GM23338 (cell line): ENCODE measurements around the gene CXCR3. TPM values are rescaled to one million over a fixed set of nuclear protein-coding genes. Genes with fewer than 3 reads are reported as not detected.

Experiments
- ATAC-seq: fragments of 200-7000 bp; cut with Tn5 transposase; 3 replicates; pipeline ENCODE4 v1.9.1; 2020
- DNase-seq: peaks from one replicate; pipeline ENCODE4 v3.0.0-alpha.2; 2015; ENCODE audit warnings: low spot score
- H2AFZ ChIP-seq: fragments of 200-600 bp; sonication (generic); 2 replicates; pipeline ENCODE4 v1.8.0; 2016; ENCODE audit warnings: antibody characterized with exemption, mild to moderate bottlenecking, moderate library complexity
- H3F3A ChIP-seq: fragments of 200-600 bp; sonication (generic); replicated peaks from 2 replicates; pipeline ENCODE4 v1.8.0; 2017; ENCODE audit warnings: antibody characterized with exemption, mixed run types, low read depth
- H3K27ac ChIP-seq: fragments of 200-600 bp; sonication (generic); 2 replicates; pipeline ENCODE4 v1.6.1; 2016; ENCODE audit warnings: low read depth
- H3K27me3 ChIP-seq: fragments of 200-600 bp; sonication (generic); 2 replicates; pipeline ENCODE4 v1.8.0; 2016; ENCODE audit warnings: mild to moderate bottlenecking, mixed run types, moderate library complexity; ENCODE audit not compliant: insufficient read depth
- H3K36me3 ChIP-seq: fragments of 200-600 bp; sonication (generic); 2 replicates; pipeline ENCODE4 v1.8.0; 2016; ENCODE audit warnings: mild to moderate bottlenecking; ENCODE audit not compliant: insufficient read depth
- H3K4me1 ChIP-seq: fragments of 200-600 bp; sonication (generic); 2 replicates; pipeline ENCODE4 v1.8.0; 2016; ENCODE audit warnings: mild to moderate bottlenecking, moderate library complexity; ENCODE audit not compliant: insufficient read depth
- H3K4me2 ChIP-seq: fragments of 200-600 bp; sonication (generic); 2 replicates; pipeline ENCODE4 v1.7.1; 2017; ENCODE audit warnings: mixed run types
- H3K4me3 ChIP-seq: fragments of 200-600 bp; sonication (generic); 2 replicates; pipeline ENCODE4 v1.6.1; 2016; ENCODE audit warnings: mixed run types
- H3K79me2 ChIP-seq: fragments of 200-600 bp; sonication (generic); replicated peaks from 2 replicates; pipeline ENCODE4 v1.8.0; 2017; ENCODE audit warnings: mild to moderate bottlenecking; ENCODE audit not compliant: insufficient read depth
- H3K9me2 ChIP-seq: fragments of 200-600 bp; sonication (generic); 2 replicates; pipeline ENCODE4 v1.8.0; 2017; ENCODE audit not compliant: insufficient read depth
- H4K20me1 ChIP-seq: fragments of 200-600 bp; sonication (generic); replicated peaks from 2 replicates; pipeline ENCODE4 v1.8.0; 2017; ENCODE audit warnings: mild to moderate bottlenecking; ENCODE audit not compliant: insufficient read depth
- H3K27ac Mint-ChIP-seq: 2 replicates; pipeline ENCODE4 v1.8.0; 2020; ENCODE audit warnings: inconsistent platforms, mild to moderate bottlenecking, moderate library complexity, mixed read lengths
- H3K27me3 Mint-ChIP-seq: 3 replicates; pipeline ENCODE4 v1.8.0; 2022; ENCODE audit warnings: low read depth, mild to moderate bottlenecking, moderate library complexity, mixed read lengths, inconsistent platforms; ENCODE audit not compliant: insufficient read depth, poor library complexity
- H3K36me3 Mint-ChIP-seq: 3 replicates; pipeline ENCODE4 v1.8.0; 2021; ENCODE audit warnings: low read depth, mild to moderate bottlenecking, inconsistent platforms, moderate library complexity, mixed read lengths
- H3K4me1 Mint-ChIP-seq: 3 replicates; pipeline ENCODE4 v1.8.0; 2020; ENCODE audit warnings: mild to moderate bottlenecking, inconsistent platforms, mixed read lengths
- H3K4me3 Mint-ChIP-seq: 3 replicates; pipeline ENCODE4 v1.8.0; 2021; ENCODE audit warnings: moderate library complexity, mild to moderate bottlenecking, inconsistent platforms, mixed read lengths
- H3K9me3 Mint-ChIP-seq: 3 replicates; pipeline ENCODE4 v1.8.0; 2020; ENCODE audit warnings: moderate library complexity, mild to moderate bottlenecking, inconsistent platforms, mixed read lengths
- CREB1 ChIP-seq: fragments of 250-450 bp; sonication (Bioruptor Pico); IDR thresholded peaks from 2 replicates; pipeline ENCODE4 v1.5.0; 2020; ENCODE audit warnings: low read depth, mild to moderate bottlenecking, moderate library complexity
- EZH2 ChIP-seq: fragments of 200-600 bp; sonication (generic); IDR thresholded peaks from one replicate; pipeline ENCODE4 v1.8.0; 2017; ENCODE audit warnings: antibody characterized with exemption, mild to moderate bottlenecking, low read depth; ENCODE audit not compliant: unreplicated experiment
- EZH2phosphoT487 ChIP-seq: fragments of 200-600 bp; sonication (generic); IDR thresholded peaks from one replicate; pipeline ENCODE4 v1.8.1; 2018; ENCODE audit warnings: antibody characterized with exemption; ENCODE audit not compliant: unreplicated experiment
- JUNB ChIP-seq: IDR thresholded peaks from one replicate; pipeline ENCODE4 v1.6.1; 2016; ENCODE audit warnings: antibody characterized with exemption; ENCODE audit not compliant: unreplicated experiment
- NANOG ChIP-seq: IDR thresholded peaks from 2 replicates; pipeline ENCODE4 v1.6.1; 2016; ENCODE audit warnings: antibody characterized with exemption, borderline replicate concordance
- POLR2AphosphoS5 ChIP-seq: IDR thresholded peaks from 2 replicates; pipeline ENCODE4 v1.6.1; 2016; ENCODE audit warnings: antibody characterized with exemption, low read depth
- STAT1 ChIP-seq: IDR thresholded peaks from one replicate; pipeline ENCODE4 v1.6.1; 2016; ENCODE audit warnings: antibody characterized with exemption; ENCODE audit not compliant: unreplicated experiment
- ZNF114 ChIP-seq: fragments of 250-450 bp; sonication (Bioruptor Pico); IDR thresholded peaks from 2 replicates; pipeline ENCODE4 v1.5.0; 2020; ENCODE audit warnings: mild to moderate bottlenecking, moderate library complexity
- ZNF331 ChIP-seq: fragments of 250-450 bp; sonication (Bioruptor Pico); IDR thresholded peaks from 2 replicates; pipeline ENCODE4 v1.5.0; 2020; ENCODE audit warnings: low read depth, mild to moderate bottlenecking, moderate library complexity
- polyA plus RNA-seq: library from polyadenylated mRNA; unstranded; fragments of >200 nt; fragmentation: Nextera tagmentation; extraction: Ambion mirVana; gene quantifications from 2 replicates; pipeline ENCODE4 v1.2.1, GENCODE V29; 2016
- total RNA-seq: library from RNA; depleted of rRNA; stranded (reverse); fragments of >200 nt; shearing (Covaris generic); gene quantifications from 2 replicates; pipeline ENCODE4 v1.2.3, GENCODE V29; 2014
- TF ChIP-seq, protein P1 (sequence below): fragments of 250-450 bp; sonication (Bioruptor Pico); IDR thresholded peaks from 2 replicates; pipeline ENCODE4 v1.5.0; 2020; ENCODE audit warnings: mild to moderate bottlenecking, moderate library complexity
- TF ChIP-seq, protein P2 (sequence below): IDR thresholded peaks from one replicate; pipeline ENCODE4 v1.6.1; 2018; ENCODE audit warnings: antibody characterized with exemption; ENCODE audit not compliant: unreplicated experiment
- TF ChIP-seq, protein P3 (sequence below), 2 experiments: fragments of 200-600 bp in 1 of 2; sonication (generic) in 1 of 2; conservative IDR thresholded peaks; 2 replicates each; pipeline versions ENCODE4 v1.5.1 to v1.6.1; 2016 to 2017; ENCODE audit warnings: antibody characterized with exemption in 2 of 2, low read depth in 2 of 2, mild to moderate bottlenecking in 2 of 2, moderate library complexity in 1 of 2
- TF ChIP-seq, protein P4 (sequence below): IDR thresholded peaks from 2 replicates; pipeline ENCODE4 v1.6.1; 2016; ENCODE audit warnings: antibody characterized with exemption

Gene CXCR3
- total and polyA plus RNA-seq, 2 experiments from 2014 or later: not detected

DNA sequence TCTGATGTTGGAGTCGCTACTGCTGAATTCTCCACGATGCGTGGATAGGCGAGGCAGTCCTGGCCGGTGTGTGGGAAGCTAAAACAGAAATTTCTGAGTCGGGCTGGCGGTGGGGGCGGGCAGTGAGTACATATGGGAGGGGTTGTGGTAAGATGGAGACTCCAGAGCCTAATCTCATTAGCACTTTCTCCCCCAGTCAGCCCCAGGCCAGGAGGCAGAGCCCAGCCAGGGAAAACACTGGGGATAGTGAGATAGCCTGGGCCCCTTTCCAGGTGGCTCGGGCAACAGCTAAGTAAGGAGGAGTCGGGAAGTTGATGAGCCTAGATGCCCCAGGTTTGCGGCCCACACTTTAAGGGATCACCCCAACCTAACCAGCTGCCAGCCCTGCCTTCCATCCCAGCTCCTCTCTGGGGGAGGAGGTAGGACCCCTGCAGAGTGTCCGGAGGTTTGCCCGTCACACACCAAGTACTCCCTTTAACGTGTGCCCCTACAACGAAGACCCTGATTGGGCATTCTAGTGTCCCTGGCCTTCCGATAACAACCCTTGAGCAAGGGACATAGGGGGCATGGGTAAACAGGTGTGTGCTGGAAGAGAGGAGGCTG is 46.7 kb upstream of the CXCR3 start:
- H3K79me2 ChIP-seq: no peaks in the 10 kb centered on the region
- no peak overlapping the region for H3K27ac ChIP-seq
- ATAC-seq: no peak
- no peaks in the 10 kb centered on the region for H3K9me2 ChIP-seq
- Mint-ChIP-seq H3K9me3 (no peaks in the 10 kb centered on the region), H3K4me3 (no peak overlapping the region), H3K4me1 (no peaks in the 10 kb centered on the region), H3K27ac (no peak overlapping the region), H3K36me3 (no peaks in the 10 kb centered on the region; the same call in 2 of the 3 replicates), H3K27me3 (peaks cover 4% of the 10 kb centered on the region)
- H4K20me1 ChIP-seq: no peaks in the 10 kb centered on the region
- no peaks in the 10 kb centered on the region for H3F3A ChIP-seq
- no peaks in the 10 kb centered on the region for H3K36me3 ChIP-seq
- H2AFZ ChIP-seq: no peak overlapping the region
- no peaks in the 10 kb centered on the region for H3K27me3 ChIP-seq
- H3K4me1 ChIP-seq: no peaks in the 10 kb centered on the region
- DNase-seq: no peak
- no peak overlapping the region for H3K4me2 ChIP-seq
- H3K4me3 ChIP-seq: no peak overlapping the region
- TF ChIP-seq EZH2phosphoT487 (no peak), CREB1 (CRISPR knock-in tag) (no peak), EZH2 (no peak), ZNF114 (CRISPR knock-in tag) (no peak), NANOG (no peak), JUNB (no peak), POLR2AphosphoS5 (no peak), STAT1 (no peak), ZNF331 (no peak)
- TF ChIP-seq, protein P1, sequence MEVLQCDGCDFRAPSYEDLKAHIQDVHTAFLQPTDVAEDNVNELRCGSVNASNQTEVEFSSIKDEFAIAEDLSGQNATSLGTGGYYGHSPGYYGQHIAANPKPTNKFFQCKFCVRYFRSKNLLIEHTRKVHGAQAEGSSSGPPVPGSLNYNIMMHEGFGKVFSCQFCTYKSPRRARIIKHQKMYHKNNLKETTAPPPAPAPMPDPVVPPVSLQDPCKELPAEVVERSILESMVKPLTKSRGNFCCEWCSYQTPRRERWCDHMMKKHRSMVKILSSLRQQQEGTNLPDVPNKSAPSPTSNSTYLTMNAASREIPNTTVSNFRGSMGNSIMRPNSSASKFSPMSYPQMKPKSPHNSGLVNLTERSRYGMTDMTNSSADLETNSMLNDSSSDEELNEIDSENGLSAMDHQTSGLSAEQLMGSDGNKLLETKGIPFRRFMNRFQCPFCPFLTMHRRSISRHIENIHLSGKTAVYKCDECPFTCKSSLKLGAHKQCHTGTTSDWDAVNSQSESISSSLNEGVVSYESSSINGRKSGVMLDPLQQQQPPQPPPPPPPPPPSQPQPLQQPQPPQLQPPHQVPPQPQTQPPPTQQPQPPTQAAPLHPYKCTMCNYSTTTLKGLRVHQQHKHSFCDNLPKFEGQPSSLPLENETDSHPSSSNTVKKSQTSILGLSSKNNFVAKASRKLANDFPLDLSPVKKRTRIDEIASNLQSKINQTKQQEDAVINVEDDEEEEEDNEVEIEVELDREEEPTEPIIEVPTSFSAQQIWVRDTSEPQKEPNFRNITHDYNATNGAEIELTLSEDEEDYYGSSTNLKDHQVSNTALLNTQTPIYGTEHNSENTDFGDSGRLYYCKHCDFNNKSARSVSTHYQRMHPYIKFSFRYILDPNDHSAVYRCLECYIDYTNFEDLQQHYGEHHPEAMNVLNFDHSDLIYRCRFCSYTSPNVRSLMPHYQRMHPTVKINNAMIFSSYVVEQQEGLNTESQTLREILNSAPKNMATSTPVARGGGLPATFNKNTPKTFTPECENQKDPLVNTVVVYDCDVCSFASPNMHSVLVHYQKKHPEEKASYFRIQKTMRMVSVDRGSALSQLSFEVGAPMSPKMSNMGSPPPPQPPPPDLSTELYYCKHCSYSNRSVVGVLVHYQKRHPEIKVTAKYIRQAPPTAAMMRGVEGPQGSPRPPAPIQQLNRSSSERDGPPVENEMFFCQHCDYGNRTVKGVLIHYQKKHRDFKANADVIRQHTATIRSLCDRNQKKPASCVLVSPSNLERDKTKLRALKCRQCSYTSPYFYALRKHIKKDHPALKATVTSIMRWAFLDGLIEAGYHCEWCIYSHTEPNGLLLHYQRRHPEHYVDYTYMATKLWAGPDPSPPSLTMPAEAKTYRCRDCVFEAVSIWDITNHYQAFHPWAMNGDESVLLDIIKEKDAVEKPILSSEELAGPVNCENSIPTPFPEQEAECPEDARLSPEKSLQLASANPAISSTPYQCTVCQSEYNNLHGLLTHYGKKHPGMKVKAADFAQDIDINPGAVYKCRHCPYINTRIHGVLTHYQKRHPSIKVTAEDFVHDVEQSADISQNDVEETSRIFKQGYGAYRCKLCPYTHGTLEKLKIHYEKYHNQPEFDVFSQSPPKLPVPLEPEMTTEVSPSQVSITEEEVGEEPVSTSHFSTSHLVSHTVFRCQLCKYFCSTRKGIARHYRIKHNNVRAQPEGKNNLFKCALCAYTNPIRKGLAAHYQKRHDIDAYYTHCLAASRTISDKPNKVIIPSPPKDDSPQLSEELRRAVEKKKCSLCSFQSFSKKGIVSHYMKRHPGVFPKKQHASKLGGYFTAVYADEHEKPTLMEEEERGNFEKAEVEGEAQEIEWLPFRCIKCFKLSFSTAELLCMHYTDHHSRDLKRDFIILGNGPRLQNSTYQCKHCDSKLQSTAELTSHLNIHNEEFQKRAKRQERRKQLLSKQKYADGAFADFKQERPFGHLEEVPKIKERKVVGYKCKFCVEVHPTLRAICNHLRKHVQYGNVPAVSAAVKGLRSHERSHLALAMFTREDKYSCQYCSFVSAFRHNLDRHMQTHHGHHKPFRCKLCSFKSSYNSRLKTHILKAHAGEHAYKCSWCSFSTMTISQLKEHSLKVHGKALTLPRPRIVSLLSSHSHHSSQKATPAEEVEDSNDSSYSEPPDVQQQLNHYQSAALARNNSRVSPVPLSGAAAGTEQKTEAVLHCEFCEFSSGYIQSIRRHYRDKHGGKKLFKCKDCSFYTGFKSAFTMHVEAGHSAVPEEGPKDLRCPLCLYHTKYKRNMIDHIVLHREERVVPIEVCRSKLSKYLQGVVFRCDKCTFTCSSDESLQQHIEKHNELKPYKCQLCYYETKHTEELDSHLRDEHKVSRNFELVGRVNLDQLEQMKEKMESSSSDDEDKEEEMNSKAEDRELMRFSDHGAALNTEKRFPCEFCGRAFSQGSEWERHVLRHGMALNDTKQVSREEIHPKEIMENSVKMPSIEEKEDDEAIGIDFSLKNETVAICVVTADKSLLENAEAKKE (CRISPR knock-in tag): no peak
- TF ChIP-seq, protein P2, sequence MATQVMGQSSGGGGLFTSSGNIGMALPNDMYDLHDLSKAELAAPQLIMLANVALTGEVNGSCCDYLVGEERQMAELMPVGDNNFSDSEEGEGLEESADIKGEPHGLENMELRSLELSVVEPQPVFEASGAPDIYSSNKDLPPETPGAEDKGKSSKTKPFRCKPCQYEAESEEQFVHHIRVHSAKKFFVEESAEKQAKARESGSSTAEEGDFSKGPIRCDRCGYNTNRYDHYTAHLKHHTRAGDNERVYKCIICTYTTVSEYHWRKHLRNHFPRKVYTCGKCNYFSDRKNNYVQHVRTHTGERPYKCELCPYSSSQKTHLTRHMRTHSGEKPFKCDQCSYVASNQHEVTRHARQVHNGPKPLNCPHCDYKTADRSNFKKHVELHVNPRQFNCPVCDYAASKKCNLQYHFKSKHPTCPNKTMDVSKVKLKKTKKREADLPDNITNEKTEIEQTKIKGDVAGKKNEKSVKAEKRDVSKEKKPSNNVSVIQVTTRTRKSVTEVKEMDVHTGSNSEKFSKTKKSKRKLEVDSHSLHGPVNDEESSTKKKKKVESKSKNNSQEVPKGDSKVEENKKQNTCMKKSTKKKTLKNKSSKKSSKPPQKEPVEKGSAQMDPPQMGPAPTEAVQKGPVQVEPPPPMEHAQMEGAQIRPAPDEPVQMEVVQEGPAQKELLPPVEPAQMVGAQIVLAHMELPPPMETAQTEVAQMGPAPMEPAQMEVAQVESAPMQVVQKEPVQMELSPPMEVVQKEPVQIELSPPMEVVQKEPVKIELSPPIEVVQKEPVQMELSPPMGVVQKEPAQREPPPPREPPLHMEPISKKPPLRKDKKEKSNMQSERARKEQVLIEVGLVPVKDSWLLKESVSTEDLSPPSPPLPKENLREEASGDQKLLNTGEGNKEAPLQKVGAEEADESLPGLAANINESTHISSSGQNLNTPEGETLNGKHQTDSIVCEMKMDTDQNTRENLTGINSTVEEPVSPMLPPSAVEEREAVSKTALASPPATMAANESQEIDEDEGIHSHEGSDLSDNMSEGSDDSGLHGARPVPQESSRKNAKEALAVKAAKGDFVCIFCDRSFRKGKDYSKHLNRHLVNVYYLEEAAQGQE: no peak
- TF ChIP-seq, protein P3, sequence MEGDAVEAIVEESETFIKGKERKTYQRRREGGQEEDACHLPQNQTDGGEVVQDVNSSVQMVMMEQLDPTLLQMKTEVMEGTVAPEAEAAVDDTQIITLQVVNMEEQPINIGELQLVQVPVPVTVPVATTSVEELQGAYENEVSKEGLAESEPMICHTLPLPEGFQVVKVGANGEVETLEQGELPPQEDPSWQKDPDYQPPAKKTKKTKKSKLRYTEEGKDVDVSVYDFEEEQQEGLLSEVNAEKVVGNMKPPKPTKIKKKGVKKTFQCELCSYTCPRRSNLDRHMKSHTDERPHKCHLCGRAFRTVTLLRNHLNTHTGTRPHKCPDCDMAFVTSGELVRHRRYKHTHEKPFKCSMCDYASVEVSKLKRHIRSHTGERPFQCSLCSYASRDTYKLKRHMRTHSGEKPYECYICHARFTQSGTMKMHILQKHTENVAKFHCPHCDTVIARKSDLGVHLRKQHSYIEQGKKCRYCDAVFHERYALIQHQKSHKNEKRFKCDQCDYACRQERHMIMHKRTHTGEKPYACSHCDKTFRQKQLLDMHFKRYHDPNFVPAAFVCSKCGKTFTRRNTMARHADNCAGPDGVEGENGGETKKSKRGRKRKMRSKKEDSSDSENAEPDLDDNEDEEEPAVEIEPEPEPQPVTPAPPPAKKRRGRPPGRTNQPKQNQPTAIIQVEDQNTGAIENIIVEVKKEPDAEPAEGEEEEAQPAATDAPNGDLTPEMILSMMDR (conservative IDR thresholded peaks at IDR 0.05; ENCODE audit: low read depth in 2 of 2): no peak
- TF ChIP-seq, protein P4, sequence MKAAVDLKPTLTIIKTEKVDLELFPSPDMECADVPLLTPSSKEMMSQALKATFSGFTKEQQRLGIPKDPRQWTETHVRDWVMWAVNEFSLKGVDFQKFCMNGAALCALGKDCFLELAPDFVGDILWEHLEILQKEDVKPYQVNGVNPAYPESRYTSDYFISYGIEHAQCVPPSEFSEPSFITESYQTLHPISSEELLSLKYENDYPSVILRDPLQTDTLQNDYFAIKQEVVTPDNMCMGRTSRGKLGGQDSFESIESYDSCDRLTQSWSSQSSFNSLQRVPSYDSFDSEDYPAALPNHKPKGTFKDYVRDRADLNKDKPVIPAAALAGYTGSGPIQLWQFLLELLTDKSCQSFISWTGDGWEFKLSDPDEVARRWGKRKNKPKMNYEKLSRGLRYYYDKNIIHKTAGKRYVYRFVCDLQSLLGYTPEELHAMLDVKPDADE: no peak
